GM10847 (cell line): ENCODE results near the gene NT5E.

ENCODE experiments used
- POLR2A ChIP-seq: IDR thresholded peaks from 2 replicates; pipeline ENCODE4 v1.6.1; 2011; ENCODE audit not compliant: insufficient read length; ENCODE audit errors: extremely low read depth

NT5E gene

GRCh38 chr6:85490516-85491248, 40.8 kb downstream of the NT5E start:
- no peak for TF ChIP-seq POLR2A

DNA sequence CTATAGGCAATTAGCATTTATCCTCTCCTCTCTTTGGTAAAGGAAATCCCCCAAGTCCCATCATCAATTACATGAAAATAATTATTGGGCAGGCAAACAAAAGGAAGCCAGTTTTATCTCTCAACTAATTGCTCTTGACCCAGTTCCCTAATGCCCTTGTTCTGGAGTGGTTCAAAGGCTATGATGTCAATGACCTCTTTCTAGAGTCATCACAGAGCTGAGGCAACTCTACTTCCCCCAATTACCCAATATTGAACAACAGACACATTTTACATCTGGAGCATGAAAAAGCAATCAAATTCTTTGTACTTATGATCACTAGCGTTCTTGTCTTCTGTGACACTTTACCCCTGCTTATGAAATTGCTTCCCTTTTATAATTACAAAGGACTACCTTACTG, 43.5 kb downstream of the NT5E start:
- no peak for TF ChIP-seq POLR2A

GRCh38 chr6:85494547-85495536, 45.0 kb downstream of the NT5E start:
- TF ChIP-seq POLR2A = no peak

DNA sequence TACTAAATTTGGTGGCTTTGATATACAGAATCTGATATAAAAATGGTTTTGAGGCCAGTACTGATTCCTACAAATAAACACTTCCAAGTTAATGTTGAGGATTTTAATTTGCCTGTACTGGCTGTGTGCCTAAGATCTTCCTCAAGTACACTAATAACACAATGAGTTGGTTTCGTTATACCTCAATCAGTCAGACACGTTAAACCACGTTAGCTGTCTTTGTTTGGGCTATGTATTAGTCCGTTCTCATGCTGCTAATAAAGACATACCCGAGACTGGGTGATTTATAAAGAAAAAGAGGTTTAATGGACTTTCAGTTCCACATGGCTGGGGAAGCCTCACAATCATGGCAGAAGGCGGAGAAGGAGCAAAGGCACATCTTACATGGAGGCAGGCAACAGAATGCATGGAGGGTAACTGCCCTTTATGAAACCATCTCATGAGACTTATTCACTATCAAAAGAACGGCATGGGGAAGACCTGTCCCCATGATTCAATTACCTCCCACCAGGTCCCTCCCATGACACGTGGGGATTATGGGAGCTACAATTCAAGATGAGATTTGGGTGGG, 46.2 kb downstream of the NT5E start:
- TF ChIP-seq POLR2A = no peak

GRCh38 chr6:85496856-85497255, 47.0 kb downstream of the NT5E start:
- TF ChIP-seq POLR2A = no peak

DNA sequence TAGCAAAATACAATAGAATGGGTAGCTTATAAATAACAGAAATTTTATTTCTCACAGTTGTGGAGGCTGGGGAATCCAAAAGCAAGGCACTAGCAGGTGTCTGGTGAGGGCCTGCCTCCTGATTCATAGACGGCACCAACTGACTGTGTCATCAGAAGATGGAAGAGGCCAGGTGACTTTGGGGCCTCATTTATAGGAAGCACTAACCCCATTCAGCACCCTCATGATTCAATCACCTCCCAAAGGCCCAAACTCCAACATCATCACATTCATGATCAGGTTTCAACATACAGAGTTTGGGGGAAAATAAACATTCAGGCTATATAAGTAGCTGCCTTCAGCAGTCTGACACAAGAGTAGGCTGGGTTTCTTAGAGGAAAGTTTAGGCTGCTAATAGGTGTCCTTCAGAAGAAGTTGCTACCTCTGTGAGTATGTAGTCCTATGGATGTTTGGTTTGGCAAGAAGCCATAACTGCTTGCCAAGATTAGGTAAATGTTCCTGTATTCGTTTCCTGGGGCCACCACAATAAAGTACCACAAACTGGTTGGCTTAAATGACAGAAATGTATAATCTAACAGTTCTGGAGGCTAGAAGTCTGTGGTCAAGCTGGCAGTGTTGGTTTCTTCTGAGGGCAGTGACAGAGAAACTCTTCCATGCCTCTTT, 48.8 kb downstream of the NT5E start:
- TF ChIP-seq POLR2A = no peak

DNA sequence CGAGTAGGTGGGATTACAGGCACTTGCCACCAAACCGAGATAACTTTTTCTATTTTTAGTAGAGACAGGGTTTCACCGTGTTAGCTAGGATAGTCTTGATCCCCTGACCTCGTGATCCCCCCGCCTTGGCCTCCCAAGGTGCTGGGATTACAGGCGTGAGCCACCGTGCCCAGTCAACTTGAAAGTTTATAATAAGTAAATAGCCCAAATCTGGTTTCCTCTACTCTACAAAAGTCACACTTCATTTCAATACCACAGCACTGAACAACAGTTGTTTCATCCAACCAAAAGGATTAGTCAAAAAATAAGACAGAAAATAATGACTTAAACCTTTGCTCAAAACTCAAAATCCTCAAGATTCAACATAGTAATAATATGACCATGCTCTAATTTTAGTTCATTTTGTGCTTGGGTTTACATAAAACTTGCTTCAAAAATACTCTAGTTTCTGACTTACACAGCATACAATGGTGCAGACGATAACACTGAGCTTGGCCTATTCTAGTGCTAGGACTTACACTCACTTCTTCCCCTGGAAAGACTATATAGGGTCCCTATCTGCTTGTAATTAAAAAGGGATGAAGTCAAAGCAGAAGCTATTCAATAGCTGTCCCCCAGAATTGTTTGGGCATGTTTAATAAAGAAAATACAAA, 56.7 kb downstream of the NT5E start:
- no peak for TF ChIP-seq POLR2A

DNA sequence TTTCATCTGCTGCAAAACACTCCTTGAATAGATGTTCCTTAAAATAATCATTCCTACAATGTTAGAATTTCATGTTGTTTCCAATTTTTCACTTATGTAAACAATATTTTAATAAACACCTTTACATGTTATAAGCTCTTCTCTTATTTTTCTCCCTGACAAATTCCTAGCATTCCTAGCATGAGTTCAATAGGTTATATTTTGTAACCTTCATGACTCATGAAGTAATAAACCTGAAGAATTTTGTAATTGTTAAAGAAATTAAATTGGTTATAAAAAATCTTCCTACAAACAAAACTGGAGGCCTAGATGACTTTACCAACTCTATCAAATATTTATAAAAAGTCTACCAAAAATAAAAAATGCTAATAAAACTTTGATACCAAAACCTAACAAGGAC, 66.3 kb downstream of the NT5E start:
- no peak for TF ChIP-seq POLR2A

DNA sequence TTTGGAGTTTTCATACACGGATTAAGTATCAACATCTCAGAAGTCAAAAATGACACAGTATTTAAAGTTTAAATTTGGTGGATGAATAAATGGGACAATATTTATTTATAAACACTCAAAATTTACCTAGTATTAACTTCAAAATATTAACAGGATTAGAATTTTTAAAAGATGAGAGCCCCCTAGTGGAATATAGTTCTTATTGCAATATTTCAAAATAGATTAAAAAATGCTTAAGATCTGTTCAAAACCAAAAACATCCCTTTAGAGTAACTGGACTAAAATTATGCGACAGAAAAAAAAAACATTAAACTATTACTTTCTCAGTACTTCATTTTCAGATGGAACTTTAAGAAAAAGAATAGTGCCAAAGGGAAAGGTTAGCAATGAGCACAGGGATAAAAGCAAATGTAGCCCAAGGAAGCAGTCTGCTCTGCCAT, 87.2 kb downstream of the NT5E start:
- no peak for TF ChIP-seq POLR2A

GRCh38 chr6:85544776-85545175, 94.9 kb downstream of the NT5E start:
- no peak for TF ChIP-seq POLR2A
